ENCODE data around the gene EDNRB.
"Not testable (repeated sequence)": the region's sequence is repeated elsewhere in the genome, so short reads cannot be mapped to it uniquely, and the experiment has no call there.

EDNRB gene

DNA sequence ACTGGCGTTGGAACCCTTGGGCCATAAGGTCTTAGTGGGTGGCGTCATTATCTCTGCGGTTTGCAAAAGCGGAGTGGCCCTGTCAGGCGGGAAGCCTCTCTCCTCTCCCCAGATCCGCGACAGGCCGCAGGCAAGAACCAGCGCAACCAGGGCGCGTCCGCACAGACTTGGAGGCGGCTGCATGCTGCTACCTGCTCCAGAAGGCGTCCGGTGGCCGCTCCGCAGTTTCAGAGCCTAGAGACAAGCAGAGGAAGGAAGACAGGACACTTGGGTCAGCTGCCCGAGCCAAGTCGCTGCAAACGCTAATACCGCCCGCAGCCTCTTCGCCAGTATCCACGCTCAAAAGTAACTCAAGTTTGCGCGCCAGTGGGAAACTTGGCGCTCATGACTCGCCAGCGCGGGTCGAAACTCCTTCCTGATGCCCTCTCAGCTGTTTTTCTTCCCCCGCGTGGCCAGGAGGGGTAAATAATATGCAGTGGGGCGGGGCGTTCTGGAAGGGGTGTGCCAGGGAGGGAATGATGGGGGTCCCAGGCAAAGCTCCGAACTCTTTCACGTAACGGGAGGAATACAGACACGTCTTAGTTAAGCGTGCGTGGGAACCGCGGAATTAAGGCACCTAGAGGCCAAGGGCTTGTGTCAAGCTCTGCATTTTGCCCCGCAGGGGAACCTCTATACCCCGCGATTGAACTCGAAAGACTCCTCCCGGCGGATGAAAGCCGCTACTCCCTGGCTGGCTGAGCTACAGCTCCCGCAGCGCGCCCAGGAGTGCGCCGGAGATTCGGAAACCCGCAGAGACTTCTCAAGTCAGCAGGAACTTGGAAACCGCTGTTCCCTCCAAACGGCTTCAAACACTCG lies at the start of gene EDNRB:
Gene EDNRB (minus strand): TSS at position 441 of the 855 bp plus-strand sequence. CDS start 258 bp downstream, at position 183.
- DNase-seq (ENCODE audit: extremely low read depth in 1 of 2, low read depth in 1 of 2), result no peak

DNA sequence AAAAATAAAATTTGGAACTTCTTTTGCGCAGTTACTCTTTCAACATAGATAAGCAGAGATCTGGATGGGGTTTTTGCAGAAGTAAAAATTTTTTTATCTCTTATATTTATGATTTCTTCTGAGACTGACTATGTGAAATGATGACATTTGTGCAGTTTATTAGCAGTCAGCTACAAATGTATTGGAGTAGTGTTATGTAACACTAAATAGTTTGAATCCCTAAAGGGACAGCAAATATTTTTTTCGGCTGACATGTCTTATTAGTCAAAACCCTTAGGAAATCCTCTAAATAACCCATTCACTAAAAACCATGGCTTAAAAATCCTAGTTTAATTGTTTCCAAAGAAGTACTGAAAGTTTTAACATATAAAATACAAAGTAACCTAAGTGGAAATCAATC lies 48.0 kb upstream of the EDNRB start:
- no peak for DNase-seq (ENCODE audit: extremely low read depth in 1 of 2, low read depth in 1 of 2)

DNA sequence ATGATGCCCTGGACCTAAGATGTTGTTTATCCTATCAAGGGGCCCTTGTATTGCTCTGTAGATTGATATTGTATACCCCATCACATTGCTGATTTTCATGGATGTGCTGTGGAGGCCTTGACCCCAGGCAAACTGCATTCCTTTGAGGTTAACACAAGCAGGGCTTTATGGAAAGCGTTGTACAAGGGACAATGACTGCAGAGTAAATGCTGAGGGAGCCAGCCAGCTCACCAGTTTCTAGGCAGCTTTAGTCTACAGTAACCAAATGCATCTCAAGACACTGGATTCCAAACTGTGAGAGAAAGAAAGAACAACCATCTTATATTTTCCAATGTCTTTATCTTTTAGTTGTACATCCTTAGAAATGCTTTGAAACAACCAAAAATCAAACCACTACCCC lies 34.1 kb upstream of the EDNRB start:
- DNase-seq (ENCODE audit: extremely low read depth in 1 of 2, low read depth in 1 of 2), result no peak

DNA sequence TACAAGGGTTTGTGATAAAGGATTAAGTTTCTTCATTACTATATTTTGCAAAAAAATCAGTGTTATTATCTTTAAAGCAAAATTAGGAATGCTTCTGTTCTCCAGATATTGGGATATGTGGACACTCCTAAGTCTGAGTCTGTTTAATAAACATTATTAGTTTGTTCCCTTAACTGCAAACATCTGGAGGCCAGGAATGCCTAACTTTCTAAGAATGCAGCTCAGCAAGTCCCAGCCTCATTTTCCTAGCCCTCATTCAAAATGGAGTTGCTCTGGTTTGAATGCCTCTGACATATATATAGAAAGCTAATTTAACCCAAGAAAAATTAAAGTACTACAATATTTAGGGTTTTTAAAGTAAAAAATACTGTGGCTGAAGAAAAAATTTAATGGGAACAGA lies 33.6 kb upstream of the EDNRB start:
- no peak for DNase-seq (ENCODE audit: extremely low read depth in 1 of 2, low read depth in 1 of 2)

DNA sequence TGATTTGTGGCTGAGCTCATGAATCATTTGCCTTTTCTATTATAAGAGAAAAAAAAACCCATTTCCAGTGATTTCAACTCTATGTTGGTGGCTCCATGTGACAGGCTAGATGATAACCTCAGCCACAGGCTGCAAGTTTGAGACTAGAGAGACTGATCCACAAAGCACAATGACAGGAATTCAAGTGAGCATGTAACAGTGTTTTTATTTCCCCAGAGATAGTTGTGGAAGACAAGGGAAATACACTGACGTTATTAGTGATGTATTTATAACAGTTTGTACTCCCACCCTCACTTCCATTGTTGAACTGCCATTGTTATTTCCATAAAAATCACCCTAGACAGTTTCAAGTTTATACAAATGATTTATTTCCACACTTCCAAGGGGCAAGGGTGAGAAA lies 27.9 kb upstream of the EDNRB start:
- no peak for DNase-seq (ENCODE audit: extremely low read depth in 1 of 2, low read depth in 1 of 2)

DNA sequence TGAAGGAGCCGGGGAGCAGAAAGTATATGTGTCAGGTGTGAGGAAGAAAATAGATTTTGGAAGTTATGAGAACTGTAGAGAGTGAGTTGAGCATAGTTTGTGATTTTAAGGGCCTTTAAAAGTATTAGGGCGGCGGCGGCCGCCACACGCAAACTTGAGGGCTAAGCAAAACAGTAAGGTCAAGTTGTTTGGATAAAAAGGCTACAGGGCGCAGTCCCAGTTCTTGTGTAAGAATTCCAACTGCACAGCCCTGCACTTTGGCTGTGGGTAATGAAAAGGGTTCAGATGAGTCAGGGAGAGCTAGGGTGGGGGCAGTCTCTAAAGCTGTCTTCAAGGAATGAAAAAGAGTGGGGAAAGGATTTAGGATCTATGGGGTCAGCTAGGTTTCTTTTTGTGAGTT lies 16.4 kb upstream of the EDNRB start:
- DNase-seq (ENCODE audit: extremely low read depth in 1 of 2, low read depth in 1 of 2), result not testable (repeated sequence)

DNA sequence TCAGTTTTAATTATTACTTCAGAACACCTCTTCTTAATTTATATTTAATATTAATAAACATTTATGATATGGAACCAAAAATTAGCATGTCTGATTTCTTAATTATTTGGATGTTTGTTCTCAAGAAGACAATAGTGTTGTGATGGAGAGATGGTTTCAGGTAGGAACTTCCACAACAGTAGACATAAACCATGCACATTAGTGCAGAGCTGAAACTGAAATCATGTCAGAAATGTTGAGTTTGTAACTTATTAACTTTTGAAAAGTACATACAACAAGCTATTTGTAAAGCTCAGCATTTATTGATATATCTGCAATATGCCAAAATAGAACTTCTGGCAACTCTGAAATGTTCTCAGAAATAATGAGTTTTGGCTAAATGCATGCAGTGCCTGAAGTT lies 11.8 kb upstream of the EDNRB start:
- DNase-seq (ENCODE audit: extremely low read depth in 1 of 2, low read depth in 1 of 2), result no peak

DNA sequence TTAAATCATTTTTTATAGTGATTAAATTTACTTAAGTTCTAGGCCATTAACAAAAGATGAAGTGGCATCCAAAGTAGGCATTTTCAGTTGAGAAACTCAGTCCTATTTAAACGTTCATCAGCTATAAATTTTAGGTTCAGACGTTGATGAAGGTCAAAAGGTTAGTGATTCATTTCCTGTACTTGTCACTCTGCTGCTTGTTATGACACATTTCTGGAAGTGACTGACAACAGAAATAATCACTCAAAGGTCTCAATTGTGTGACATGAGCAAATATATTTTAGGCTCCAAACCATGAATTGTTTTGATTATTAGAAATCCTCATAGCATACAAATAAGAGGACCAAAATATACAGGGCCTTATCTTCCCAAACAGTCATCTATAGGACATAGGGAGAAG lies 10.3 kb upstream of the EDNRB start:
- DNase-seq (ENCODE audit: extremely low read depth in 1 of 2, low read depth in 1 of 2), result no peak

DNA sequence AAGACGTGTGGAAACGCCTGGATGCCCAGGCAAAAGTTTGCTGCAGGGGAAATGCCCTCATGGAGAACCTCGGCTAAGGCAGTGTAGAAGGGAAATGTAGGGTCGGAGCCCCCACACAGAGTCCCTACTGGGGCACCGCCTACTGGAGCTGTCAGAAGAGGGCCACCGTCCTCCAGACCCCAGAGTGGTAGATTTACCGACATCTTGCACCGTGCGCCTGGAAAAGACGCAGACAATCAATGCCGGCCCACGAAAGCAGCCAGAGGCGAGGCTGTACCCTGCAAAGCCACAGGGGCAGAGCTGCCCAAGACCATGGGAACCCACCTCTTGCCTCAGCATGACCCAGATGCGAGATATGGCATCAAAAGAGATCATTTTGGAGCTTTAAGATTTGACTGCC lies 7.0 kb upstream of the EDNRB start:
- DNase-seq (ENCODE audit: extremely low read depth in 1 of 2, low read depth in 1 of 2), result no peak

DNA sequence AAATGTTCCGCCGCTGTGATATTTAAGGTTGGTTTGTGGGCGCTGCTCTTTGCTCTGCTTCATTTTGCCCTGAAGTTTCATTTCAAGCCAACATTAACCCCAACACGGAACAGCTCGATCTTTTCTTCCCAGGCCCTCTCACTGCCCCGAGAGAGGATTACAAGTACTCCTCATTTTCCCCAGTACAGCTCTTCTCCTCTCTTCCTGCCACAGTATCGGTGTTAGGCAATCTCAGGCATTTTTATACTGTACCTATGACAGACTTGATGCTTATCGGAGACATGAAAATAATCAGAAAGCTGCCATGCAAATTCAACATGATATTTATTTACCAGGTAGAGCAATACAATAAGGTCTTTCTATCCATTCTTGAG lies 1.3 kb upstream of the EDNRB start:
- DNase-seq (ENCODE audit: extremely low read depth in 1 of 2, low read depth in 1 of 2), result no peak

DNA sequence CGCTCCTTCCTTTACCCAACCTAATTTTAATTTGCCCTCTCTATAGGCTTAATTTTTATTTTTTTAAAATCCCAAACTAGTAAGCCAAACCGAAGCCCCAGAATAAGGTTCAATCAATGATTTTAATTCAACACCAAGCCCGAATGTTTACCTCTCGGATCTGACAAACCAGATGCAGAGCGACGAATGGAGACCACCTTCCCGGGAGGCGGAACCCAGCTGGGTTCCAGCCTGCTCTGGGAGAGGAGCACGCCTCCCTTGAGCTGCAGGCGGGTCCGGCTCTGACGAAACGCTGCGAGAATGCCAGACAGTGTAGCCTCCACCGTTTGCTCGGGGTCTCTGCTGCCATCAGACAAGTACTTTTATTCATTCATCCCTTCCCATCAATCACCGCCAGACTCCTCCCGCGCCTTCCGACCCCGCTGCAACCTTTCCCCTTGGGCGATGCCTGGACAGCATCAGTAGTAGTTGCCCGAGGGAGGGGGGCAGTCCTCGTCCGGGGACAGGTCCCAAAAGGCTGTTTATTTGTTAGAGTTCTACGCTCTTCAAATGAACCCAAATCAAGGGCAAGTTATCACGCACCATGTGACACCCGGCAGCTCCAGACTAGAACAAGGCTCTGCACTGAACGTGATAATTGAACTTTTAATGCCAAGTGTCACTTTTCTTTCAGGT lies 752 bp upstream of the EDNRB start:
- DNase-seq (ENCODE audit: extremely low read depth in 1 of 2, low read depth in 1 of 2), result no peak

DNA sequence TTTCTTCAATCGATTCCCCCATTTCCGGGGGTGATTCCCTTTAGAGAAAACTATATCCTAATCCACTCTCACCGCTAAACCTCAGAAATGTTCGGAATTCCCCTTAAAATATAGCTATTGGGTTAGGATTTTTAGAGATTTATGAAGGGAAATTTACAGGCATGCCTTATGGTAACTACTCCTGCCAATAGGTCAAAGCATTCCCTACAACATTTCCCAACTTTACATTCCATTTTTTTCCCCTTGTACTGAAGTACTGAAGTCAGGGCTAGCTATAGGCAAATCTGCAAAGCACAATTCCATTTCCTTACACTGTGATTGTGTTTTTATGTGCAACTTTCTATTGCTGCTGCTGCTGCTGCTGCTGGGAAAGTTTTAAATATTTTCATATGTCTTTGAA lies 2.1 kb downstream of the EDNRB start:
- no peak for DNase-seq (ENCODE audit: extremely low read depth in 1 of 2, low read depth in 1 of 2)

DNA sequence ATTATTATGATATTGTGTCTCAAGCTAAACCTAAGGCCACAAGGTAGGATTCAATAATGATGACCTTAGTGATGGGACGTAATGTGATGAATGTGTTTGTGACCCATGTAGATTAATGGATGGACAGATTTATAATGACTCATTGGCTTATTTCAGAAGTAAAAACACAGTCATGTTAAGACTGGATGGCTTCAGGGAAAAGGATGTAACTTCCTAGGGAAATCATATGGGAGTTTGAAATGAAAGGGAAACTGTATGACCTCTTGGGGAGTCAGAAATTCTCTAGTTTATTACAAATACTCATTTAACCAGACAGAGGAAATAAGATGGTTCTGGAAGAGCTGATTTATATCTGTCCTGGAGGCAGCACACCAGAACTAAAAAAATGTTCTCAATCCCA lies 2.9 kb downstream of the EDNRB start:
- no peak for DNase-seq (ENCODE audit: extremely low read depth in 1 of 2, low read depth in 1 of 2)

DNA sequence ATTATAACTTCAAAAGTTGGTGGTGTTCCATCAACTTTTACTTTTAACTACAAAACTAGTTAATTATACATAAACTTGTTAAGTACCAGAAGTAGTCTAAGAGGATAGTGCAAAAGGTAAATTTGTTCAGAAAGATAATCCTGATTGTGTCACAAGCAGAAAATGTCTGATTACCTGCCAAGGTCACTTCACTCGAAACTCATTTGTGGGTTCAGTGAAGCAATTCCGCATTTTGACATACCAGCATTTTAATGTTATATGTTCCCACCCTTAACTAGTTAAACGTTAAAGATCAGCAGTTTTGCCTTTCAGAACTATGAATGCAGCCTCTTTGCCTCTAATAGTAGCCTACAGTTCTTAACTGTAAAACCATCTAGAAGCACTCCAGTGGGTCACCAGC lies 5.6 kb downstream of the EDNRB start:
- DNase-seq (ENCODE audit: extremely low read depth in 1 of 2, low read depth in 1 of 2), result no peak

DNA sequence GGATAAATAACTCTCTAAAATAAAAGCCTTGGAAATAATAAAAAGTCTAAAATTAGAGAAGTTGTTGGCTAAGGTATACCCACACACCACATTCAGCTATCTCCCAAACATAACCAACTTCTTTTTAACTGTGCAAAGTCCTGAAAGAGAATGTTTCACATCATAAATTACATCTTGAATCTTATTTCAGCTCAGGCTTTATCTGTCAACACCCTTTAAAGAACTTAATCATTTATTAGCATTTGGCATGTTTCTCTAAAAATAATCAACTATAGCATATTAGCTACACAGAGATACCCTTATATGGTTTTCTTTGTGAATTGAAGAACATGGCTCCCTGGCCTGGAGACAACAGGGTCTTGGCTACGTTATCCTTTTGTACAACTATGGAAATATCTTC lies 6.9 kb downstream of the EDNRB start:
- DNase-seq (ENCODE audit: extremely low read depth in 1 of 2, low read depth in 1 of 2), result no peak

DNA sequence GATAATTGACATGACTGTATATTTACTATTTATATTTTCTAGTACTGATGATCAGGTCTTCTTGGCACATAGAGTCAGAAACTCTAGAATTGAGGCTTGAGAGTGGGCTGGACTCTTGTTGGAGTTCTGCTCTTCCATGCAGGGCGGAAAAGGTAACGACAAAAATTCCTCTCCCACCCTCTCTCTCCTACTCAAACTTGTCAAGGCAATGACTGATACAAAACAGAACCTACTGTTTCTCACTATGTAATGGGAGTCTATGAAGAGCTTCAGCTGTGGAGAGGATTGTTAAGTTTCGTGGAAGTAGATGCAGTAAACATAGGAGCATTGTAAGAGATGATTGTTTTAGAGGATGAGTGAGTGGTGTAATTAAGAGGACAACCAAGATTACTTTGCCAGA lies 8.8 kb downstream of the EDNRB start:
- DNase-seq (ENCODE audit: extremely low read depth in 1 of 2, low read depth in 1 of 2), result no peak

DNA sequence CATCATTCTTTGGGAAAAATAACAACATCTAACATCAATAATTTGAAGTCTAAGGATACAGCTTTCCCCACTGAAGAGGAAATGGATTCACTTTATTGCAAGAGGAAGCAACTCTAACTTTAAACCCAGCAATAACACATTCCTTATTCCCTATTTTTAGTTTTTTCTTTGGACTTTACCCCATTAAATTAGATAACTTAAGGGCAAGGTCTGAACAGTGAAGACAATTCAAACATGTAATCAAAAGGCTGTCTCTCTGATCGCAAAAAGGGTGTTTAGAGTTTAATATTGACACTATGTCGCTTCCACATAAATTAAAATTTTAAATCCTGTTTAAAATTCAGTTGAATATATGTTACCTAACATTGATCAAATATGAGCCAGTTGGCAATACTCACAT lies 10.1 kb downstream of the EDNRB start:
- DNase-seq (ENCODE audit: extremely low read depth in 1 of 2, low read depth in 1 of 2), result no peak

DNA sequence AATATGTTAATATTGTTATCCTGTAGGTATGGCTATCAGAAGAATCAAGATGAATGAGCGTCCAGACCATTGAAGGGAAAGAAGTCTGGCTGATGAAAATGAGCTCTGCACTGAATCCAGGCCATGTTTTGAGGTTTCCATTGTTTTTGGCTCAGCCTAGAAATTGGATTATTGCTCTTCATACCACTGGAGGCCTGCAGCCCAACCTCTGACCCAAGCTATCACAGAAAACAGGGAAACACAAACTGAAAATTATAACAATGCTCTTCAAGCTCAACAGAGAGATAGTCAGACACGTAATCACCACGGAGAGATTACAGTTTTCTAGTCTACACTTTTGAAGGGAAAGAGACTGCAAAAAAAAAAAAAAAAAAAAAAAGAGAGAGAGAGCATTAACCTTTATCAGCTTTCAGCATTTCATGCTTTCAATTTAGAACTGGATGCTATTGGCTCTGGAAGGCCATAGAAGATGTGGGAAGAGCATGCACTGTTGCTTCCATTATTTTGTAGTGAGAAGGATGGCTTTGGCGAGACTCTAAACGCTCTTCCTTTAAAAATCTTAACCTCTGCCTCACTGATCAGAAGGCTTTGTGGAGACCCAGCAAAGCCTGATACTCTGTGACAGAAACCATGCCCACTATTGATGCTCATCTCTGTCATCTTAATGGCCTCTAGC lies 10.8 kb downstream of the EDNRB start:
- DNase-seq (ENCODE audit: extremely low read depth in 1 of 2, low read depth in 1 of 2), result no peak

DNA sequence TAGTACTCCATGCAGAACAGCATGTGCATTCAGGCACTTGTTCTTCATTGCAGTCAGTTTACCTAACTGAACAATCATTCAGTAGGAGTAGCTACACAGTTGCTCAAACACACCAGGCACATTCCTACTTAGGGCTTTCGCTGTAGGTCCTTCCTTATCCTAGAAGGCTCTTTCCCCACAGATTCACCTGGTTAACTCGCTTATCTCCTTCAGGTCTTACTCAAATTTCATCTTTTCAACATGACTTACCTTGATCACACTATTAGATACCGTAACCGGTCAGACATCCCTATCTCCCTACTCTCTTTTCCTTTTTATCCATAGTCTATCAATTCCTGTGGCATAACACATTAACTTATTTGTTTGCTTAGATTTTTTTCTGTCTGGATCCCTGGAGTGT lies 14.6 kb downstream of the EDNRB start:
- DNase-seq (ENCODE audit: extremely low read depth in 1 of 2, low read depth in 1 of 2), result no peak

DNA sequence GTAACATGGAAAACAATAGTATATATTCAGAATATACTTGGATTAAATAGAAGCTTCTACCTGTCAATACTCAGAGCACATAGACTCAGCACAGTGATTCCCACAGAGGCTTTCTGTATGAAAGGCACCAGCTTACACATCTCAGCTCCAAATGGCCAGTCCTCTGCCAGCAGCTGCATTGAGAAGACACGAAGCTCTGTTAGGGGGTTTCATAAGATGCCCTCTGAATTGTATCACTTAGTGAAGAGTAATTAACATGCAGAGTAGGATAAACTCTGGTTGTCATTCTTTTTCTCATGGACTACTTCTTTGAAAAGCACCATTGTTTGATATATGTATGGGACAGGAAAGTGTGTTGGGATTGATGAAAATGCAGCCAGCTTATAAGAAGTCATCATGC lies 15.2 kb downstream of the EDNRB start:
- no peak for DNase-seq (ENCODE audit: extremely low read depth in 1 of 2, low read depth in 1 of 2)

DNA sequence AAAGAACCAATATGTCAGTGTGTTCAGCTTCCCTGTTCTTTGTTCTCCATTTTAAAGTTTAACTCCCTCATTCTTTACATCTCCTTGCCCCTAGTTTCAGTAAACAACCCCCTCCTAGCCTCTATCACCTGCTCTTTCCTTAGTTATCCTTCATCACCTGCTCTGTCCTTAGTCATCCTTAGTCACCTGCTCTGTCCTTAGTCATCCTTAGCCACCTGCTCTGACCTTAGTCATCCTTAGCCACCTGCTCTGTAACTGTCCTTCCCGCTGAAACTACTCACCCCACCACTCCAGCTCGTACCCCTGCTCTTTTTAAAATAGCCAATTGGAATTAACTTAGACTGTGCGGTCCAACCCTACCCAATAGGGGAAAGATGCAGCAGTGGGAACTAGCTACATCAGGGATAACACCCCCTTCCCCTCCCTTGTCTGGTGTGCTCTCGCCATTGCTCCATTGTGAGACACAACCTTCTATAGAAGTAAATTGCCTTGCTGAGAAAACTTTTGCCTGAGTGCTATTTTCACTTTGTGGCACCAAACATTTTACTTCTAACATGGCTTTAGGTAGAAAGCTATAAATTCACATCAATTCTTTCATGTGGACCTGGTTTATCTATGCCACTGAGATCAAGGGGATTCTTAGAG lies 16.2 kb downstream of the EDNRB start:
- DNase-seq (ENCODE audit: extremely low read depth in 1 of 2, low read depth in 1 of 2), result no peak

DNA sequence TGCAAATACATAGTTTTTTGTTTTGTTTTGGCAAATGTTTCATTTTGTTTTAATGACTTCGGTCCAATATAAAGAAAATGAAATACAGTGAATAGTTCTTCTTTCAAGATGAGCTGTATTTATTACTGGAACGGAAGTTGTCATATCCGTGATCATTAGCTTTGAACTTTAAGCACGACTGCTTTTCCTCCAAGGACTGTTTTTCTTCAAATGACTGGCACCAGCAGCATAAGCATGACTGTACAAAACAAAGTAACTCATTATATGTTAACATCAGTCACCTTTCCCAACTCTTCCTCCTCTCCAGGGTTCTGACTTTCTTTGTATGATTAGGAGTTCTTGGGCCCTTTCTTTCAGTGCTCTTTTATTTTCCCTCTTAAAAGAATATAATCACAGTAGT lies 20.5 kb downstream of the EDNRB start:
- DNase-seq (ENCODE audit: extremely low read depth in 1 of 2, low read depth in 1 of 2), result no peak
